ENCODE data around the gene HAGH. TPM values are rescaled to one million over a fixed set of nuclear protein-coding genes. Genes with fewer than 3 reads are reported as not detected.

HAGH gene
- total and polyA plus RNA-seq, 10 of the 15 experiments (the other 5 are each of a cell fraction or from before 2014, with no cell fraction given): 2.0 to 50.1 (median 22.4) TPM

- no peaks in the 10 kb centered on the region for H3K9me3 ChIP-seq (replicated peaks; ENCODE audit: control insufficient read depth, insufficient read depth, low read length)
- FAIRE-seq (no peak), ATAC-seq (no peak), DNase-seq (ENCODE audit: low read depth, low spot score) (no peak)
- ChIA-PET CTCF (no interaction called here), SMC1A (ENCODE audit: uncharacterized antibody, unreplicated experiment) (no interaction called here), POLR2A (interaction anchor here (2.4 kb wide), 1 partner anchor 46 kb away, joined by 8 read pairs; the partner anchor contains the start of genes NUBP2 and SPSB3), RAD21 (ENCODE audit: unreplicated experiment) (no interaction called here)
- H3K4me2 ChIP-seq (ENCODE audit: control insufficient read depth, insufficient read depth): peak overlapping the region; percentile 39
- peaks cover 4% of the 10 kb centered on the region; the same call in 1 of the 2 replicates for H3K4me1 ChIP-seq (ENCODE audit: control insufficient read depth, insufficient read depth, low read length)
- peaks cover 17% of the 10 kb centered on the region for H3K79me2 ChIP-seq (ENCODE audit: control insufficient read depth, insufficient read depth, low read length)
- in situ Hi-C loops (cut with MboI): no loop called here
- intact Hi-C loops (cut with micrococcal nuclease; ENCODE audit: unreplicated experiment): no loop called here
- 55% methylated on average over 11 of the region's 11 CpGs for WGBS (ENCODE audit: insufficient coverage, insufficient replicate concordance, low lambda C conversion rate, missing lambda C conversion rate)
- no peak overlapping the region for H3K9ac ChIP-seq (ENCODE audit: control insufficient read depth, insufficient read depth, low read length)
- H3K27me3 ChIP-seq (replicated peaks in 1 of 2; ENCODE audit: control insufficient read depth in 2 of 2, insufficient read depth in 2 of 2, low read length in 1 of 2): no peaks in the 10 kb centered on the region
- no TSS peak for BruUV-seq (replicated peaks)
- no peaks in the 10 kb centered on the region for H4K20me1 ChIP-seq (ENCODE audit: control insufficient read depth, insufficient read depth)
- H2AFZ ChIP-seq (ENCODE audit: control insufficient read depth, low read depth, low read length): no peak overlapping the region
- H3K36me3 ChIP-seq (ENCODE audit: control insufficient read depth in 2 of 2, insufficient read depth in 2 of 2, low read length in 1 of 2): no peaks in the 10 kb centered on the region
- no peak overlapping the region for H3K27ac ChIP-seq (ENCODE audit: control insufficient read depth, insufficient read depth)
- H3K4me3 ChIP-seq: peak overlapping the region; percentile 20; the same call in 1 of the 2 replicates
- TF ChIP-seq, protein P1, sequence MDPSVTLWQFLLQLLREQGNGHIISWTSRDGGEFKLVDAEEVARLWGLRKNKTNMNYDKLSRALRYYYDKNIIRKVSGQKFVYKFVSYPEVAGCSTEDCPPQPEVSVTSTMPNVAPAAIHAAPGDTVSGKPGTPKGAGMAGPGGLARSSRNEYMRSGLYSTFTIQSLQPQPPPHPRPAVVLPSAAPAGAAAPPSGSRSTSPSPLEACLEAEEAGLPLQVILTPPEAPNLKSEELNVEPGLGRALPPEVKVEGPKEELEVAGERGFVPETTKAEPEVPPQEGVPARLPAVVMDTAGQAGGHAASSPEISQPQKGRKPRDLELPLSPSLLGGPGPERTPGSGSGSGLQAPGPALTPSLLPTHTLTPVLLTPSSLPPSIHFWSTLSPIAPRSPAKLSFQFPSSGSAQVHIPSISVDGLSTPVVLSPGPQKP (IDR thresholded peaks at IDR 0.05; ENCODE audit: low read depth, low read length): no peak
- no peak for TF ChIP-seq ESRRA (IDR thresholded peaks at IDR 0.05; ENCODE audit: low read length)
- TF ChIP-seq EP300 (IDR thresholded peaks at IDR 0.05; ENCODE audit: borderline replicate concordance in 1 of 2, control insufficient read depth in 1 of 2, low read depth in 2 of 2, low read length in 2 of 2): no peak
- no peak for TF ChIP-seq CBFB (IDR thresholded peaks at IDR 0.05; ENCODE audit: low read depth)
- TF ChIP-seq GATAD2B (conservative IDR thresholded peaks at IDR 0.05; ENCODE audit: low read depth): no peak
- TF ChIP-seq SREBF2 (IDR thresholded peaks at IDR 0.05; ENCODE audit: low read length): no peak
- no peak for TF ChIP-seq SMC3 (IDR thresholded peaks at IDR 0.05; ENCODE audit: borderline replicate concordance, low read length)
These were observed 2.2 kb upstream of the HAGH start for GRCh38 chr16:1828645-1829410.
